ENCODE data around the gene CWF19L1. TPM values are rescaled to one million over a fixed set of nuclear protein-coding genes. Genes with fewer than 3 reads are reported as not detected.
"Not testable (repeated sequence)": the region's sequence is repeated elsewhere in the genome, so short reads cannot be mapped to it uniquely, and the experiment has no call there.

CWF19L1 gene
- total RNA-seq: 45.2 and 47.2 TPM in 2 replicates

DNA sequence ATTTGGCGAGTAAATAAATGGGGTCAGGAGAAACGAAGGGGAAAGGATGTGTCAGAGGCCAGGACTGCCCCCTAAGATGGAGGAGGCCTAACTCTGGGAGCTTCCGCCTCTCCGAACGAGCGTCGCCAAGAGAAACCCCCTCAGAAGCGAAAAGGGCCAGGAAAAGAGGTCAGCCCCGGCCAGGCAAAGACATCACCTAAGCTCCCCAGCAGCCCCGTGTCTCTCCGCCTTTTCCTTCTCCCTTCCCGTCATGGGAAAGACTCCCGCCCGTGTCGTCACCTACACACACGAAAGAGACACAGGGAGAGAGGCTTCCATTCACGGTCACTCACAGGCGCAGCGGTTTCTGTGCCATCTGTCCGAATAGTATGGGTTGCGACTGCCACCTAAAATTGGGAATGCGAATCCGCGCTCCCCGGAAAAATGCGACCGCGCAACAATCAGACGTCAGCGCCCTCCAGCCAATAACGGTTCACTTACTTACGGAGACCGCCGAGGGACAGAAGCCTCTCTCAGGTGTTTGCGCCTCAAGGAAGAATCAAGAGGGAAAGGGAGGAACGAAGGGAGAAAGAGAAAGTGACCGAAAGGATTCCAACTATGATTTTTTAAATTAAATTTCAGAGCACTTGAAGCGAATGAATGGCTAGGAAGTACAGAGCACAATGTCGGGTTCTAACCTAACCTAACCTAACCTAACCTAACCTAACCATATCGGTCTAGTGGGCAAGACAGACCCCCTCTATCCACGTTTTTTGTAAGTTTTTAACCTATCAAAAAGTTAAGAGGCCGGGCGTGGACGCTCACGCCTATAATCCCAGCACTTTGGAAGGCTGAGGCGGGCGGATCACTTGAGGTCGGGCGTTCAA lies at the start of gene CWF19L1:
TSS of gene CWF19L1 (minus strand) at position 400 of the 866 bp plus-strand sequence. CDS start at position 355, 45 bp downstream.
- intact Hi-C loops (cut with micrococcal nuclease): loop anchor here (2.0 kb wide), 3 partner anchors 19 to 105 kb away; partner anchors contain the start of genes BLOC1S2 and CHUK

DNA sequence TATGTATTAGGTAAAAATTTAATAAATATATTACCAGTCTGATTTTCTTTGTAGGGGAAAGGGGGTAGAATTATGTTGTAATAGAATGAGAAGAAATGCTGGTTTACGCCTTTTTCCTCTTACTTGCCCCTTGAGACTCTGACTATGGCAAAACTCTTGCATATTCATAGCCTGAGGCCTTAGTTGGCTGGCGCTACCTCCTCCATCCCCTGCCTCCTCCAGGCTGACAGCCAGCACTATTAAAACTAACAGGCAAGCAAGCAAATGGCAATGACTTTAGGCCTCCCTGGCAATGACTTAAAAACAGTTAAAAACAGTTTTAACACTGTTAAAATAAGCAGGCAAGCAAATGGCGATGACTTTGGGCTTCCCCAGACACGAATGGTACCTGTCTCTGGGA lies 48.2 kb upstream of the CWF19L1 start:
- no peak overlapping the region for H3K27ac Mint-ChIP-seq
- intact Hi-C loops (cut with micrococcal nuclease): no loop called here
- DNase-seq: no peak
- H3K9me3 Mint-ChIP-seq: no peaks in the 10 kb centered on the region
- H3K4me1 Mint-ChIP-seq: no peaks in the 10 kb centered on the region
- H3K4me3 Mint-ChIP-seq: no peak overlapping the region
- no peaks in the 10 kb centered on the region for H3K36me3 Mint-ChIP-seq (ENCODE audit: low read depth)
- peaks cover 46% of the 10 kb centered on the region for H3K27me3 Mint-ChIP-seq

More for the DNA sequence above, at the start of gene CWF19L1:
- Mint-ChIP-seq H3K27ac (peak within 1 kb of the TSS; percentile 98), H3K4me1 (peaks cover 15% of the 10 kb centered on the region), H3K27me3 (no peaks in the 10 kb centered on the region), H3K9me3 (no peaks in the 10 kb centered on the region), H3K36me3 (ENCODE audit: low read depth) (peaks cover 10% of the 10 kb centered on the region), H3K4me3 (peak within 1 kb of the TSS; percentile 99)
- peak; percentile 94 for DNase-seq

- Mint-ChIP-seq H3K9me3 (no peaks in the 10 kb centered on the region), H3K27me3 (peaks cover 55% of the 10 kb centered on the region), H3K36me3 (ENCODE audit: low read depth) (no peaks in the 10 kb centered on the region), H3K4me3 (no peak overlapping the region), H3K27ac (no peak overlapping the region), H3K4me1 (no peaks in the 10 kb centered on the region)
- no peak for DNase-seq
- intact Hi-C loops (cut with micrococcal nuclease): no loop called here
Measured at GRCh38 chr10:100311298-100311697, 43.9 kb upstream of the CWF19L1 start.

DNA sequence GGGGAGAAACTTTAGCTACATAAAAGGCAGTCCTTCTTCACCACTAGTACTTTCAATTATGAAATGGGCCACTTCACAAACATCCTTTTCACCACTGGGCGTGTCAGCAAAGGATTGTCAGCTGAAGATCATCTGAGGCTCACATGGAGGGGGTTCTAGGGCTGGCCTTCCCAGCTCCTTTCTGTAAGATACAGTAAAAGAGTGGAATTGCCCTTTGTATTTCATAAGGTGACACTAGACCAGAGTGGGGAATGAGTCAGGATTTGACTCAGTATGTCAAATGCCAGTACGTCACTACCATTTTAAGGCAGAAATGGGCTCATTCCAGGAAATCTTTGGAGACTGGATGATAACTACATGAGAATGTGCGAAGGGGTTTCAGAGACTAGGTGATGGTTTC lies 40.2 kb upstream of the CWF19L1 start:
- H3K27me3 Mint-ChIP-seq: peaks cover 63% of the 10 kb centered on the region
- intact Hi-C loops (cut with micrococcal nuclease): no loop called here
- H3K36me3 Mint-ChIP-seq (ENCODE audit: low read depth): no peaks in the 10 kb centered on the region
- H3K4me3 Mint-ChIP-seq: no peak overlapping the region
- no peaks in the 10 kb centered on the region for H3K9me3 Mint-ChIP-seq
- no peaks in the 10 kb centered on the region for H3K4me1 Mint-ChIP-seq
- DNase-seq: no peak
- H3K27ac Mint-ChIP-seq: no peak overlapping the region

DNA sequence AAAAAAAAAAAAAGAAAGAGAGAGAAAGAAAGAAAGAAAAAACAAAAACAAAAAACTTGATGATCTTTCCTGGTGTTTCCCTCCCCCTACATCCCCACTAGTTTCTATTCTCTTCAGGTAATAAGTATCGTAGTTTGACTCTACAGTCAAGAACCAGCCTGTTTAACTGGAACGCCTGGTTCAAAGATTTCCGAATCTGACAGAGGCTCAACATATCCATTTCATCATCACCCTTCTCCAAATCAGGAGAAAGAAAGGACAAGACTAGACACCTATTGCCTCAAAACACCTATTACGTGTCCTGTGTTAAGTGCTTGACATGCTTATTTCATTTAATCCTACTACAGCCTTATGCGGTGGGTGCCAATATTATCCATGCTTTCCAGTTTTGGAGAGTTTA lies 39.4 kb upstream of the CWF19L1 start:
- peaks cover 61% of the 10 kb centered on the region for H3K27me3 Mint-ChIP-seq

DNA sequence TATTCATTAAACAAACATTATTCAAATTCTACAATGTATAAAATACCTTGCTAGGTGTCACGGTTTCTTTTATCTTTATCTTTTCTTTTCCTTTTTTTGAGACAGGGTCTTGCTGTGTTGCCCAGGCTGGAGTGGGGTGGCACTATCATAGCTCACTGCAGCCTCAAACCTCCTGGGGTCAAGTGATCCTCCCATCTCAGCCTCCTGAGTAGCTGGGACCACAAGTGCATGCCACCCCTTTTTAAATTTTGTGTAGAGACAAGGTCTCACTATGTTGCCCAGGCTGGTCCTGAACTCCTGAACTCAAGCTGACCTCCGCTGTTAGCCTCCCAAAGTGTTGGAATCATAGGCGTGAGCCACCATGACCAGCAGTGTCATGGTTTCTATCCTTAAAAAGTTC lies 37.0 kb upstream of the CWF19L1 start:
- Mint-ChIP-seq H3K27me3 (peaks cover 59% of the 10 kb centered on the region), H3K36me3 (ENCODE audit: low read depth) (no peaks in the 10 kb centered on the region), H3K4me1 (no peaks in the 10 kb centered on the region), H3K27ac (no peak overlapping the region), H3K4me3 (no peak overlapping the region), H3K9me3 (no peaks in the 10 kb centered on the region)
- no peak for DNase-seq
- intact Hi-C loops (cut with micrococcal nuclease): no loop called here

More for the DNA sequence above, 39.4 kb upstream of the CWF19L1 start:
- Mint-ChIP-seq H3K36me3 (ENCODE audit: low read depth) (no peaks in the 10 kb centered on the region), H3K9me3 (no peaks in the 10 kb centered on the region), H3K4me3 (no peak overlapping the region), H3K4me1 (no peaks in the 10 kb centered on the region), H3K27ac (no peak overlapping the region)
- intact Hi-C loops (cut with micrococcal nuclease): no loop called here
- DNase-seq: no peak

DNA sequence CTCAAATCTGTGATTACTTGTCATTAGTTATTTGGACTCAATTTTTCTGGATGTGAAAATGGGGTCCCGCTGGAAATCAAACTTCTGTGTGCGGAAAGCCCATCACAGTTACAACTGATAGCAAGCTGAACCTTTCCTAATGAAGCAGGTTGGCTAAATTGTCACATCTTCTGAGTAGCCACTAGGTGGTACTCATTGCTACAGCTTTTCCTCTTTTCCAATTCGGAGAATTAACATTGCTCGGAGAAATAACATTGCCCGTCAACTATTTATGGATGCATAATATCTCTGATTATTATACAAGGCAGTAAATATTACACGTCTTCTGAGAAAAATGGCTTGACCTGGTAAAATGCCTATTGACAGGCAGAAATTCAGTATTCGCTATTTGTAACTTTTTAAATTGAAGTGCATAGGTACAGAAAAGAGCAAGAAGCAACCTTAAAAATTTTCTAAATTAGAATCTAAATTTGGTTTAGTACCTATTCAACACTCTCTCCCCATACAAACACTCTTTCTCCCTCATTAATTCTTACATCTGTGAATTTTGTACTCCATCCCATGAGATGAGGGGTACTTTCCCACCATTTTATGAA lies 36.4 kb upstream of the CWF19L1 start:
- no peak for DNase-seq
- Mint-ChIP-seq H3K27ac (no peak overlapping the region), H3K36me3 (ENCODE audit: low read depth) (no peaks in the 10 kb centered on the region), H3K27me3 (peaks cover 56% of the 10 kb centered on the region), H3K4me3 (no peak overlapping the region), H3K4me1 (no peaks in the 10 kb centered on the region), H3K9me3 (no peaks in the 10 kb centered on the region)
- intact Hi-C loops (cut with micrococcal nuclease): no loop called here

- H3K4me1 Mint-ChIP-seq; H3K36me3 Mint-ChIP-seq (ENCODE audit: low read depth); H3K9me3 Mint-ChIP-seq; H3K4me3 Mint-ChIP-seq; H3K27ac Mint-ChIP-seq; intact Hi-C loops (cut with micrococcal nuclease); DNase-seq: not testable (repeated sequence)
- H3K27me3 Mint-ChIP-seq: peaks cover 45% of the 10 kb centered on the region
Measured at GRCh38 chr10:100301123-100301522, 33.7 kb upstream of the CWF19L1 start.

DNA sequence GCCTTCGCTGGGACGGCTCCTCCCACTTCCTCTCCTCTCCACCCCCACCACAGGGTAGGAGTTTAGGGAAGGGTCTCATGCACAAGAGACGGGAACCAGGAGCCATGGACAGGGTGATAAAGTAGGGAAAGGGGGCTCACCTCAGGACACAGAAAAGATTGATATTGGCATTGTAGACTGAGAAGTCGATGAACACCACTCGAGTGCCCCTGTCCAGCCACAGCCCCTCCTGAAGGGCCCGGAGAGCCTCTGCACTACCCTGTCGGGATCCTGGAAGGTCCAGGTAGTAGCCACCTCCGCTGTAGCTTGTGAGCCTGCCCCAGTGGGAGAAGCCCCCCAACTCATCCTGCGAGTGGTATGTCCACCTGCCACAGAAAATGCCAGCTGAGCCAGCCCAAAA lies 29.8 kb upstream of the CWF19L1 start:
- Mint-ChIP-seq H3K4me3 (no peak overlapping the region), H3K36me3 (ENCODE audit: low read depth) (no peaks in the 10 kb centered on the region), H3K27me3 (peaks cover 36% of the 10 kb centered on the region), H3K9me3 (no peaks in the 10 kb centered on the region), H3K27ac (no peak overlapping the region), H3K4me1 (no peaks in the 10 kb centered on the region)
- intact Hi-C loops (cut with micrococcal nuclease): no loop called here
- no peak for DNase-seq

DNA sequence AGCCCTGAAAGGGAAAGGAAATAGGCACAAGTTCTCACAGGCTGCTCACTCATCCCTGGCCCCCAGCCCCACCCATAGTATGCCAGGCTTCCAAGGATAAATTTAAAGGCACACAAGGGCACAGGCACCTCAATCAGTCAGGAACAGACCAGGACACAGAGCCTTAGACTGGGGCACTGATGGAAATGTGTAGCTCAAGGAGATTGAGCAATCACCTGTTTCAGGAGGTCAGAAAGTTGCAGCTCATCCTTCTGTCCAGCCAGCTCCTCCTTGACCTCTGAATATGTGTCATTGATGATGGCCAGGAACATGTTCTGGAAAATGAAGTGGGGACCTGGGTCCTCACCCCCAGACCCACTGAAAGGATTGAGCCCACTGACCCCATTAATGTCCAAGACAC lies 25.6 kb upstream of the CWF19L1 start:
- no peak overlapping the region for H3K27ac Mint-ChIP-seq
- H3K4me1 Mint-ChIP-seq: no peaks in the 10 kb centered on the region
- intact Hi-C loops (cut with micrococcal nuclease): no loop called here
- H3K36me3 Mint-ChIP-seq (ENCODE audit: low read depth): no peaks in the 10 kb centered on the region
- DNase-seq: no peak
- no peak overlapping the region for H3K4me3 Mint-ChIP-seq
- no peaks in the 10 kb centered on the region for H3K9me3 Mint-ChIP-seq
- H3K27me3 Mint-ChIP-seq: peaks cover 29% of the 10 kb centered on the region

DNA sequence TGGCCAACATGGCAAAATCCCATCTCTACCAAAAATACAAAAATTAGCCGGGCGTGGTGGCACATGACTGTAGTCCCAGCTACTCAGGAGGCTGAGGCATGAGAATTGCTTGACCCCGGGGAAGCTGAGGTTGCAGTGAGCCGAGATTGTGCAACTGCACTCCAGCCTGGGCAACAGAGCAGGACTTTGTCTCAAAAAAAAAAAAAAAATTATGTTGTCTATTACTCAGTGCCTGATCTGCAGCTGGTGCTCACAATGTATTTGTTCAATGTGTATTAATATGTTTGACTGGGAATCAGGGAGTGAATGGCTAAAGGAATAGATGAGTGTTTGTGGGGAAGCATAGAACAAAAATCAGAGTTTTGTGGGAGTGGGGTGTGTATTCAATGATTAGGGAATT lies 24.9 kb upstream of the CWF19L1 start:
- H3K36me3 Mint-ChIP-seq (ENCODE audit: low read depth); H3K4me1 Mint-ChIP-seq; H3K4me3 Mint-ChIP-seq; H3K27ac Mint-ChIP-seq; H3K9me3 Mint-ChIP-seq; intact Hi-C loops (cut with micrococcal nuclease); DNase-seq: not testable (repeated sequence)
- peaks cover 27% of the 10 kb centered on the region for H3K27me3 Mint-ChIP-seq

- no peak for DNase-seq
- H3K4me1 Mint-ChIP-seq: peaks cover 6% of the 10 kb centered on the region
- H3K9me3 Mint-ChIP-seq: no peaks in the 10 kb centered on the region
- intact Hi-C loops (cut with micrococcal nuclease): no loop called here
- H3K27ac Mint-ChIP-seq: no peak overlapping the region
- no peak overlapping the region for H3K4me3 Mint-ChIP-seq
- peaks cover 21% of the 10 kb centered on the region for H3K27me3 Mint-ChIP-seq
- H3K36me3 Mint-ChIP-seq (ENCODE audit: low read depth): peaks cover 2% of the 10 kb centered on the region
Measured at GRCh38 chr10:100291356-100291755, 23.9 kb upstream of the CWF19L1 start.

DNA sequence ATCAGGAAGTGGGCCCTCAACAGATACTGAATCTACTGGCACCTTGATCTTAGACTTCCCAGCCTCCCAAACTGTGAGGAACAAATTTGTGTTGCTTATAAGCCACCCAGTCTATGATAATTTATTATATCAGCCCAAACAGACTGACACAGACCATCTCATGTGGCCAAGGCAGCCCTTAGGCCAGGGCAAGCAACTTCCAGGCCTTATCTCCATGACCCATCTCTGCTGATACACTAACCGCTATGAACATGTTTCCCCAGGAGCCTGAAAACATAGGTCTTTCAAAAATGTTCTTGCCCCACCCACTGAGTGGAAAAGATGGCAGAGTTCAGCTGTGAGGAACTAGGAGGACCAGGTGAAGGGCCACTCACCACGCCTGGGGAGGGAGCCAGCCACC lies 22.2 kb upstream of the CWF19L1 start:
- no peak for DNase-seq
- H3K4me3 Mint-ChIP-seq: no peak overlapping the region
- intact Hi-C loops (cut with micrococcal nuclease): loop anchor here (5.0 kb wide), 1 partner anchor 218 kb away; no protein-coding TSS in a partner anchor

GRCh38 chr10:100288196-100288595 lies 20.8 kb upstream of the CWF19L1 start:
- intact Hi-C loops (cut with micrococcal nuclease): loop anchor here (5.0 kb wide), 1 partner anchor 219 kb away; no protein-coding TSS in a partner anchor
- H3K9me3 Mint-ChIP-seq: no peaks in the 10 kb centered on the region
- no peak overlapping the region for H3K4me3 Mint-ChIP-seq
- H3K27me3 Mint-ChIP-seq: peaks cover 6% of the 10 kb centered on the region
- H3K4me1 Mint-ChIP-seq: peaks cover 18% of the 10 kb centered on the region
- no peak overlapping the region for H3K27ac Mint-ChIP-seq
- H3K36me3 Mint-ChIP-seq (ENCODE audit: low read depth): peaks cover 19% of the 10 kb centered on the region
- no peak for DNase-seq

More for the DNA sequence above, 22.2 kb upstream of the CWF19L1 start:
- peaks cover 12% of the 10 kb centered on the region for H3K27me3 Mint-ChIP-seq
- H3K4me1 Mint-ChIP-seq: peaks cover 15% of the 10 kb centered on the region
- H3K27ac Mint-ChIP-seq: no peak overlapping the region
- H3K9me3 Mint-ChIP-seq: no peaks in the 10 kb centered on the region
- peaks cover 16% of the 10 kb centered on the region for H3K36me3 Mint-ChIP-seq (ENCODE audit: low read depth)

Data from activated CD4-positive, alpha-beta T cell treated with anti-CD3 and anti-CD28 coated beads, Interleukin-2, amount 10 ng/mL, durations not matched to agents 24 days and 14 days (primary cell).